GM12801 (cell line): ENCODE measurements around the gene EPX.

Experiments
- CTCF ChIP-seq: IDR thresholded peaks from one replicate; pipeline ENCODE4 v1.5.1; 2011; ENCODE audit warnings: control low read depth; ENCODE audit not compliant: insufficient read length; ENCODE audit errors: extremely low read depth

Gene EPX

GRCh38 chr17:58215685-58216084, 23.2 kb downstream of the EPX start:
- TF ChIP-seq CTCF, result no peak

GRCh38 chr17:58217766-58218165, 25.2 kb downstream of the EPX start:
- TF ChIP-seq CTCF, result no peak

- no peak for TF ChIP-seq CTCF
Observed at GRCh38 chr17:58219007-58219788, 26.7 kb downstream of the EPX start, which contains the start of gene MKS1. Gene MKS1, minus strand, starts transcription at chr17:58219255. Its CDS starts 25 bp downstream, at chr17:58219230.

- no peak for TF ChIP-seq CTCF
Observed at GRCh38 chr17:58219789-58220183, 27.3 kb downstream of the EPX start.

GRCh38 chr17:58224315-58224714, 31.8 kb downstream of the EPX start:
- no peak for TF ChIP-seq CTCF

GRCh38 chr17:58227733-58228132, 35.2 kb downstream of the EPX start:
- no peak for TF ChIP-seq CTCF

GRCh38 chr17:58228679-58229078, 36.2 kb downstream of the EPX start:
- TF ChIP-seq CTCF, result no peak
